ENCODE measurements around the gene PALD1.

- no peak for TF ChIP-seq CTCF (IDR thresholded peaks at IDR 0.05 in 2 of 3, conservative IDR thresholded peaks at IDR 0.05 in 1 of 3; ENCODE audit: insufficient read depth in 2 of 3, low read depth in 1 of 3, low read length in 3 of 3)
- no peak for TF ChIP-seq ZSCAN32 (CRISPR knock-in tag; IDR thresholded peaks at IDR 0.05)
- TF ChIP-seq KDM5B (IDR thresholded peaks at IDR 0.05; ENCODE audit: insufficient replicate concordance, low read depth, low read length) = no peak
- TF ChIP-seq POLR2A (conservative IDR thresholded peaks at IDR 0.05) = no peak
- no peak for TF ChIP-seq RBM25 (IDR thresholded peaks at IDR 0.05; ENCODE audit: low read depth, low read length, severe bottlenecking)
- TF ChIP-seq CREM (IDR thresholded peaks at IDR 0.05; ENCODE audit: low read depth) = no peak
- no peak for TF ChIP-seq RNF219 (CRISPR knock-in tag; IDR thresholded peaks at IDR 0.05)
- no peak for TF ChIP-seq TGIF2 (CRISPR knock-in tag; IDR thresholded peaks at IDR 0.05)
- TF ChIP-seq ZNF133 (CRISPR knock-in tag; IDR thresholded peaks at IDR 0.05) = no peak
- TF ChIP-seq RAD21 (CRISPR knock-in tag; conservative IDR thresholded peaks at IDR 0.05 in 1 of 2, IDR thresholded peaks at IDR 0.05 in 1 of 2) = no peak
- TF ChIP-seq ZNF431 (CRISPR knock-in tag; IDR thresholded peaks at IDR 0.05) = no peak
- no peak for TF ChIP-seq MEIS2 (IDR thresholded peaks at IDR 0.05; ENCODE audit: partially characterized antibody)
Observed at GRCh38 chr10:70596110-70596798, 117.7 kb downstream of the PALD1 start.
